22Rv1 (cell line): Measurements from ENCODE around the gene UCN3.

Experiments
- CTCF ChIP-seq: fragments of 450-650 bp; IDR thresholded peaks from 2 replicates; pipeline ENCODE4 v1.5.1; 2017; ENCODE audit warnings: mild to moderate bottlenecking
- ZFX ChIP-seq: fragments of 450-650 bp; IDR thresholded peaks from 2 replicates; pipeline ENCODE4 v1.6.1; 2017; ENCODE audit warnings: antibody characterized with exemption, borderline replicate concordance

DNA sequence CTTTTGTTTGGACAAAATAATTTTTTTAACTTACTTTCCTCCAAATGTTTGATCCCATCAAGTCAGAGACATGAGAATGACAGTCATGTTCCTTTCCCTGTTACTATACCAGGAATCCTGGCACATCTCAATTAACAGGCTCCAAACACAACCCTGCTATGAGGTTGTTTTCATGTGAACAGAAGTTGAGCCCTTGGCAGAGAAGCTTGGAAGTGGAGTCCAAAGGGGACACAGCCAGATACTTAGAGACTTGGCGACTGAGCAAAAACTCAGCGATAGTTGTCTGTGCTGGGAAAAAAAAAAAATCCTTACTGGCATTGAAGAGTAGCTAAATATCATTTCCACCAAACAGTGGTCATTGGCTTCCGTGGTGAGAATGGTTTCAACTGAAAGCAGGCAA, 27.0 kb downstream of the UCN3 start:
- TF ChIP-seq CTCF (no peak), ZFX (no peak)
